Thyroid gland (tissue), 4 donors: ENCODE results near the gene ZNF668. TPM values are rescaled to one million over a fixed set of nuclear protein-coding genes. Genes with fewer than 3 reads are reported as not detected.

Source experiments
- DNase-seq, 2 donors: peaks; one replicate each; pipeline ENCODE4 v3.0.0-alpha.2; 2019
- H3K27ac ChIP-seq, 3 donors: fragments of 200-600 bp; sonication (generic); 1 replicate in 2 of 3; 2 replicates in 1 of 3; pipeline ENCODE4 v1.5.1; 2016 to 2019; ENCODE audit warnings: mild to moderate bottlenecking in 1 of 3, moderate library complexity in 1 of 3
- H3K27me3 ChIP-seq: fragments of 200-600 bp; sonication (generic); one replicate; pipeline ENCODE4 v1.5.1; 2019
- H3K36me3 ChIP-seq, 2 donors: fragments of 200-600 bp; sonication (generic); one replicate each; pipeline ENCODE4 v1.5.1; 2016 to 2019
- H3K4me1 ChIP-seq, 2 donors: fragments of 200-600 bp; sonication (generic); one replicate each; pipeline ENCODE4 v1.5.1; 2017 to 2019
- H3K4me3 ChIP-seq, 3 donors: fragments of 200-600 bp; sonication (generic); replicated peaks in 1 of 3; 1 replicate in 2 of 3; 2 replicates in 1 of 3; pipeline ENCODE4 v1.5.1; 2016; ENCODE audit warnings: mild to moderate bottlenecking in 1 of 3
- H3K9me3 ChIP-seq: fragments of 200-600 bp; sonication (generic); one replicate; pipeline ENCODE4 v1.5.1; 2017
- CTCF ChIP-seq, 6 experiments: fragments of 200-600 bp in 3 of 6; fragments of 450-650 bp in 3 of 6; sonication (generic) in 3 of 6; IDR thresholded peaks; one replicate each; pipeline ENCODE4 v1.5.1; 2016 to 2019; ENCODE audit warnings: antibody characterized with exemption in 6 of 6, mild to moderate bottlenecking in 2 of 6, inconsistent platforms in 1 of 6, moderate library complexity in 1 of 6
- POLR2A ChIP-seq, 2 donors: fragments of 450-650 bp; IDR thresholded peaks; one replicate each; pipeline ENCODE4 v1.6.1; 2017; ENCODE audit warnings: antibody characterized with exemption in 2 of 2, mild to moderate bottlenecking in 2 of 2, moderate library complexity in 1 of 2
- WGBS, 2 donors: methylation state at CpG; one replicate each; pipeline ENCODE4 v1.1.5; 2017; 5-methylcytosine and 5-hydroxymethylcytosine counted together
- intact Hi-C: fragments of 100-400 bp; cut with DNase I; formaldehyde crosslinking; loops from one replicate; pipeline ENCODE4 v1.15.1; 2023
- total RNA-seq, 4 donors: library from RNA; depleted of rRNA; stranded (reverse); fragments of >200 nt; gene quantifications; one replicate each; pipeline ENCODE4 v1.2.3, GENCODE V29; 2016

Gene ZNF668
- total RNA-seq, 4 donors from 2014 or later: 9.0 to 15.2 (median 11.9) TPM

DNA sequence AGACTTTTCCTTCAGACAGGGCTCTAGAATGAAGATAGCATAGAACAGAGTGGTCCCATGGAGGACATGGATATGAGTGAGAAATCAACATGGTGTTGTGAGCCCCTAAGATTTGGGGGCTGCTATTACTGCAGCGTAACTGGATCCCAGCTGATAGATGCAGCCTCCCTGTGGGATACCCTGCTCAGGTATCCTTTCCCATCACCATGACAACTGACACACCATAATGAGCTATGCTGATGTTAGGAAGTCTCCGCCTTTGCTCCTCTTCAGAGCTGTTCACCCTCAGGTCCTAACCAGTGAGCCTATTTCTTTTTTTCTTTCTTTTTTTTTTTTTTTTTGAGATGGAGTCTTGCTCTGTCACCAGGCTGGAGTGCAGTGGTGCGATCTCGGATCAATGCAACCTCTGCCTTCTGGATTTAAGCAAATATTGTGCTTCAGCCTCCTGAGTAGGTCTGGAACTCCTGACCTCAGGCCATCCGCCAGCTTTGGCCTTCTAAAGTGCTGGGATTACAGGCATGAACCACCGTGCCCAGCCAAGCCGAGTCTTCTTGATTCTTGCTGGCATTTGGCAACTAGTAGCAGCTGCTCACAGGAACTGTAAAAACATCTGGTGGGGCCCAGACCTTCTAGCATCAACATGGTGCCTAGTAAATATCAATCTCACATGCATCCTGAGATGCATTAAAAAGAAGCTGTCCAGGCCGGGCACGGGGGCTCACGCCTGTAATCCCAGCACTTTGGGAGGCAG, 23.6 kb downstream of the ZNF668 start:
- intact Hi-C loops: no loop called here
- Histone ChIP-seq H3K36me3 (no peaks in the 10 kb centered on the region), H3K4me1 (no peaks in the 10 kb centered on the region), H3K9me3 (no peaks in the 10 kb centered on the region), H3K27me3 (no peaks in the 10 kb centered on the region), H3K4me3 (no peak overlapping the region), H3K27ac (no peak overlapping the region)
- WGBS, 2 donors: 82 to 86% methylated on average over 10 of the region's 10 CpGs
- TF ChIP-seq CTCF (IDR thresholded peaks at IDR 0.05): no peak
- TF ChIP-seq POLR2A (IDR thresholded peaks at IDR 0.05): no peak
- DNase-seq: no peak

GRCh38 chr16:31043898-31044481, 30.1 kb downstream of the ZNF668 start:
- no peak for TF ChIP-seq CTCF (IDR thresholded peaks at IDR 0.05)
- no peak for TF ChIP-seq POLR2A (IDR thresholded peaks at IDR 0.05)
- Histone ChIP-seq H3K4me3 (no peak overlapping the region), H3K27ac (no peak overlapping the region), H3K36me3 (peaks cover 17 to 27% of the 10 kb centered on the region in 2 donors), H3K27me3 (no peaks in the 10 kb centered on the region), H3K9me3 (no peaks in the 10 kb centered on the region), H3K4me1 (no peaks in the 10 kb centered on the region)
- WGBS, 2 donors: 89 to 90% methylated on average over 4 of the region's 4 CpGs
- DNase-seq: no peak
- intact Hi-C loops: no loop called here

DNA sequence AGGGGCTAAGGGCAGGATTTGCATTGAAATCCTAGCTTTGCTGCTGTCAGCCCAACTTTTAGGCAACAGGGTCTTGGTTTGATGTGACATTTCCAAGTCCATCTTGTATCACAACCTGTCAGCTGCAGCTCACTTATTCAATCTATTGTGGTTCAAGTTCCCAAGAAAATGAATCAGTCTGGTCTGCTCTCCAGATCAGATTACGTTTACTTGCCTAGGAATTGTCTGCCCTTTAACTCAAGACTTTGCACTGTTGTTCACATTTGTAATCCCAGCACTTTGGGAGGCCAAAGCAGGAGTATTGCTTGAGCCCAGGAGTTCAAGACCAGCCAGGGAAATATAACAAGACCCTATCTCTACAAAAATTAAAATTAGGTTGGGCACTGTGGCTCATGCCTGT, 30.7 kb downstream of the ZNF668 start:
- Histone ChIP-seq H3K9me3 (no peaks in the 10 kb centered on the region), H3K4me3 (no peak overlapping the region), H3K27me3 (no peaks in the 10 kb centered on the region), H3K4me1 (no peaks in the 10 kb centered on the region), H3K27ac (no peak overlapping the region), H3K36me3 (peaks cover 23 to 34% of the 10 kb centered on the region in 2 donors)
- TF ChIP-seq CTCF (IDR thresholded peaks at IDR 0.05) (no peak), POLR2A (IDR thresholded peaks at IDR 0.05) (no peak)
- intact Hi-C loops: no loop called here
- no peak for DNase-seq
- WGBS, 2 donors: 92 to 100% methylated on average over 1 of the region's 1 CpG

GRCh38 chr16:31042866-31043265, 31.2 kb downstream of the ZNF668 start:
- Histone ChIP-seq H3K4me1 (no peaks in the 10 kb centered on the region), H3K9me3 (no peaks in the 10 kb centered on the region), H3K36me3 (peaks cover 28 to 39% of the 10 kb centered on the region in 2 donors), H3K27me3 (no peaks in the 10 kb centered on the region), H3K4me3 (no peak overlapping the region), H3K27ac (no peak overlapping the region)
- intact Hi-C loops: no loop called here
- TF ChIP-seq CTCF (IDR thresholded peaks at IDR 0.05) (no peak), POLR2A (IDR thresholded peaks at IDR 0.05) (no peak)
- WGBS, 2 donors: 91 to 97% methylated on average over 8 to 9 of the region's 10 CpGs
- DNase-seq: no peak

GRCh38 chr16:31038993-31039392, 35.0 kb downstream of the ZNF668 start:
- Histone ChIP-seq H3K27me3 (no peaks in the 10 kb centered on the region), H3K9me3 (no peaks in the 10 kb centered on the region), H3K27ac (no peak overlapping the region), H3K4me1 (peaks cover 4 to 6% of the 10 kb centered on the region in 2 donors), H3K36me3 (peaks cover 31 to 41% of the 10 kb centered on the region in 2 donors), H3K4me3 (no peak overlapping the region)
- intact Hi-C loops: no loop called here
- 100% methylated on average over 2 of the region's 2 CpGs for WGBS, 2 donors
- DNase-seq: no peak
- TF ChIP-seq CTCF (IDR thresholded peaks at IDR 0.05): no peak
- no peak for TF ChIP-seq POLR2A (IDR thresholded peaks at IDR 0.05)
